Skeletal muscle cell (primary cell): ENCODE data around the gene EYA2.

ENCODE experiments used
- DNase-seq: peaks from one replicate; pipeline ENCODE4 v3.0.0-alpha.2; 2010; ENCODE audit warnings: low read depth
- H3K4me3 ChIP-seq: 2 replicates; pipeline ENCODE4 v1.5.1; 2011; ENCODE audit warnings: low read depth, mild to moderate bottlenecking, control low read depth, low read length, moderate library complexity

Gene EYA2

GRCh38 chr20:47075263-47075662, 180.6 kb downstream of the EYA2 start:
- no peak overlapping the region for H3K4me3 ChIP-seq
- DNase-seq = no peak

GRCh38 chr20:47079047-47079446, 184.4 kb downstream of the EYA2 start:
- H3K4me3 ChIP-seq = no peak overlapping the region
- DNase-seq = no peak

- no peak overlapping the region for H3K4me3 ChIP-seq
- DNase-seq = no peak
Observed at GRCh38 chr20:47080365-47080764, 185.7 kb downstream of the EYA2 start.

GRCh38 chr20:47086316-47086715, 191.7 kb downstream of the EYA2 start:
- DNase-seq = no peak
- no peak overlapping the region for H3K4me3 ChIP-seq

GRCh38 chr20:47088335-47088734, 193.7 kb downstream of the EYA2 start:
- no peak for DNase-seq
- no peak overlapping the region for H3K4me3 ChIP-seq

GRCh38 chr20:47089151-47089550, 194.5 kb downstream of the EYA2 start:
- H3K4me3 ChIP-seq = no peak overlapping the region

GRCh38 chr20:47090835-47091234, 196.2 kb downstream of the EYA2 start:
- DNase-seq = no peak
- H3K4me3 ChIP-seq = no peak overlapping the region

More at GRCh38 chr20:47089151-47089550, 194.5 kb downstream of the EYA2 start:
- no peak for DNase-seq

- DNase-seq = no peak
- no peak overlapping the region for H3K4me3 ChIP-seq
Observed at GRCh38 chr20:47093320-47093966, 198.8 kb downstream of the EYA2 start.

GRCh38 chr20:47095690-47096089, 201.0 kb downstream of the EYA2 start:
- DNase-seq = no peak
- no peak overlapping the region for H3K4me3 ChIP-seq

GRCh38 chr20:47097691-47098622, 203.3 kb downstream of the EYA2 start:
- no peak overlapping the region for H3K4me3 ChIP-seq
- DNase-seq = no peak

GRCh38 chr20:47099093-47099492, 204.4 kb downstream of the EYA2 start:
- DNase-seq = no peak
- H3K4me3 ChIP-seq = no peak overlapping the region

GRCh38 chr20:47099825-47100441, 205.3 kb downstream of the EYA2 start:
- no peak for DNase-seq
- no peak overlapping the region for H3K4me3 ChIP-seq

- DNase-seq = no peak
- no peak overlapping the region for H3K4me3 ChIP-seq
Observed at GRCh38 chr20:47102629-47103028, 208.0 kb downstream of the EYA2 start.

- no peak for DNase-seq
Observed at GRCh38 chr20:47106786-47107185, 212.1 kb downstream of the EYA2 start.

GRCh38 chr20:47108994-47109393, 214.4 kb downstream of the EYA2 start:
- DNase-seq = no peak
- H3K4me3 ChIP-seq = no peak overlapping the region

More at GRCh38 chr20:47106786-47107185, 212.1 kb downstream of the EYA2 start:
- H3K4me3 ChIP-seq = no peak overlapping the region

- H3K4me3 ChIP-seq = no peak overlapping the region
- DNase-seq = no peak
Observed at GRCh38 chr20:47110819-47111218, 216.2 kb downstream of the EYA2 start.

- DNase-seq = no peak
- no peak overlapping the region for H3K4me3 ChIP-seq
Observed at GRCh38 chr20:47111576-47111975, 216.9 kb downstream of the EYA2 start.

- H3K4me3 ChIP-seq = no peak overlapping the region
- peak; percentile 65 for DNase-seq
Observed at GRCh38 chr20:47113362-47114109, 218.9 kb downstream of the EYA2 start.

- H3K4me3 ChIP-seq = no peak overlapping the region
- DNase-seq = no peak
Observed at GRCh38 chr20:47115694-47116093, 221.1 kb downstream of the EYA2 start.

GRCh38 chr20:47117371-47117770, 222.7 kb downstream of the EYA2 start:
- no peak for DNase-seq
- no peak overlapping the region for H3K4me3 ChIP-seq
